Activated CD8-positive, alpha-beta memory T cell treated with anti-CD3 and anti-CD28 coated beads, Interleukin-2, amount 50 U/mL, for 24 hours (primary cell): ENCODE measurements around the gene DENND6B.
"Not testable (repeated sequence)": the region's sequence is repeated elsewhere in the genome, so short reads cannot be mapped to it uniquely, and the experiment has no call there.

ENCODE experiments used
- DNase-seq: peaks from one replicate; pipeline ENCODE4 v3.0.0-alpha.2; 2020; ENCODE audit errors: extremely low read depth

Gene DENND6B

DNA sequence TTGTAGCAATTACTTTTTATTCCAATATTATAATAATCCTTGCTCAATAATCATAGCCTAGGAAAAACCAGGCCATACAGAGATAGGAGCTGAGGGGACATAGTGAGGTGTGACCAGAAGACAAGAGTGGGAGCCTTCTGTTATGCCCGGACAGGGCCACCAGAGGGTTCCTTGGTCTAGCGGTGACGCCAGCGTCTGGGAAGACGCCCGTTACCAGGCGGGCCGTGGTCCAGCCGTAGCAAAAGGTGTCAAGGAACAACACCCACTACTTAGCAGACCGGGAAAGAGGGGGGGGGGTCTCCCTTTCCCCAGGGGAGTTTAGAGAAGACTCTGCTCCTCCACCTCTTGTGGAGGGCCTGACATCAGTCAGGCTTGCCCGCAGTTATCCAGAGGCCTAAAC lies 53.5 kb downstream of the DENND6B start:
- DNase-seq: not testable (repeated sequence)

DNA sequence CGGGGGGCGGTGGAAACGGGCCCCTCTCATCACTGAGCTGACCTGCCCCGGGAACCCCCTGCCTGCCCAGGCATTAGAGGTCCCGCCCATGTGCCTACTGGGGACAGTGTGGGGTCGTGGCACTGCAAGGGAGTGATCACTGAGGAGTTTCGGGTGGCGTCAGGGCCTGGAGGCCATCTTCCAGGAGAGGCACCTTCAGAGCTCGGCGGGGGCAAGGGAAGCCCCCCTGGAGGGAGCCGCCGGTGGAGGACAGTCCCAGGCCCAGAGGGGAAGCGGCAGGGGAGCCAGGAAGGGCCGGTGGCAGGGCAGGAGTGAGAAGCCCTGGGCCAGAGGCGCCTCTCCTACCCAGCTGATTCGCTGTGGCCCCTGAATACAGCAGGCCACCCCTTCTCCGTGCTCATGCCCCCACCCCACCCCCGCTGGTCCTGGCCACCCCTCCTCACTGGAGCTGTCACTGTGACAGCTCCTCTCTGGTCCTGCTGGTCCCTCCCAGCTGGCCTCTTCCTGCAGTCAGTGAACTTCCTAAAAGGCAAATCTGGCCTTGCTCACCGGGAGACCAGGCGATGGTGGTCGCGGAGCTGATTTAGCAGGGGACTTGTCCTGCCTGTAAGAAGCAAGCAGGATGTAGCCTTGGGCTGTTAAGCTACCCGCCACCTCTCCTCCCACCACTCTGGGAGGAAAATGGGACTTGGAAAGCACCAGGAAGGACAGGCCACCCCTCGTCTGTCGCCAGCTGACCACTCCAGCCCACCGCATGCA lies 54.6 kb downstream of the DENND6B start:
- no peak for DNase-seq

DNA sequence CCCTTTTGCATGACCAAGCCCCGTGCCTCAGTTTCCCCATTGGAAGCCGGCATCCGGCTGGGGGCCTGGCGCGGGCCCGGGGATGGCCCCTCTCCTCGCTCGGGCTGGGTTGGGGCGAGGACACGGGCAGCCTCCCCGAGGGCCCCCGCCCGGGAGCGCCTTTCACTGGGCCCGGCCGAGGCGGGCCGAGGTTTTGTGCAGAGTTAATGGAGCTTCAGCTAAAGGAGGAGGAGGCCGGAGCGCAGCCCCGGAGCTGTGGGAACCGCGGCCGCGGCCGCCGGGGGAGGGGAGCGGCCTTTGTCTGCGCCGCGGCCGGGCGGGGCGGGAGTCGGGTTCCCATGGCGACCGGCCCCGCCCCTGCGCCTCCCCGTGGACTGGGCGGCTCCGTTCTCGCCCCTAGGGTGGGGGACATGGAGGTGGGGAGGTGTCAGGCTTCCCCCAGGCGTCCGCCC lies 55.3 kb downstream of the DENND6B start:
- DNase-seq: no peak

DNA sequence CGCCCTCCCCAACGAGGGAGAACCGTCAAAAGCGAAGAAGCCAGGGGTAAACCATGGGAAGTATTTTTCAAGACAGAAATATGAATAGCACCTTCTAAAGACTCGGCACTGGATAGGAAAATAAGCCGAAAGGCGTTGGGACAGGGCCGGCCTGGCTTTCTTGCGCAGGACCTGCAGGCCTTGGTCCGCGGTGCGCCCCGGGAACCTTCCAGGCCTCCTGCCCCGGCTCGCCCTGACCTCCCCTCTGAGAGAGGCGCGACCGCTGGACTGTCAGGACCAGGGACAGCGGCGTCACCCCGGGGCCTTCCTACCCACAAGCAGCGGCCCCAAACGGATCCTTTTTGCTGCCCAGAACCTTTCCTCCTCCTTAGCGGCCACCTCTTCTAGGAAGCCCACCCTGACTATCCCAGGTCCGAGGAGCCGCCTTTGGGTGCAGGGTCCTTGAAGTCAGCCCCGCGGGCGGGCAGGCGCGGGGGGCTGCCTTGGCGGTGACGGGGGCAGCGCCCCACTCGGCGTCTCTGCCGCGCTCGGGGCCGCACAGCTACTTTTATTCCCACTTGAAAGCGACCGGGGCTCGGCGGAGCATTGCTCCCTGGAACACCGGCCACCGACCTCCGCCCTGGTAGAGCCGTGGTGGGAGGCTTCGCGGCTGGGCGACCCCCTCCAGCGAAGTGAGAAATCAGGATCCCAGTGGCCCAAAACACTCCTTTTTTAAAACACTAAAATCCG lies 56.0 kb downstream of the DENND6B start:
- DNase-seq: no peak

DNA sequence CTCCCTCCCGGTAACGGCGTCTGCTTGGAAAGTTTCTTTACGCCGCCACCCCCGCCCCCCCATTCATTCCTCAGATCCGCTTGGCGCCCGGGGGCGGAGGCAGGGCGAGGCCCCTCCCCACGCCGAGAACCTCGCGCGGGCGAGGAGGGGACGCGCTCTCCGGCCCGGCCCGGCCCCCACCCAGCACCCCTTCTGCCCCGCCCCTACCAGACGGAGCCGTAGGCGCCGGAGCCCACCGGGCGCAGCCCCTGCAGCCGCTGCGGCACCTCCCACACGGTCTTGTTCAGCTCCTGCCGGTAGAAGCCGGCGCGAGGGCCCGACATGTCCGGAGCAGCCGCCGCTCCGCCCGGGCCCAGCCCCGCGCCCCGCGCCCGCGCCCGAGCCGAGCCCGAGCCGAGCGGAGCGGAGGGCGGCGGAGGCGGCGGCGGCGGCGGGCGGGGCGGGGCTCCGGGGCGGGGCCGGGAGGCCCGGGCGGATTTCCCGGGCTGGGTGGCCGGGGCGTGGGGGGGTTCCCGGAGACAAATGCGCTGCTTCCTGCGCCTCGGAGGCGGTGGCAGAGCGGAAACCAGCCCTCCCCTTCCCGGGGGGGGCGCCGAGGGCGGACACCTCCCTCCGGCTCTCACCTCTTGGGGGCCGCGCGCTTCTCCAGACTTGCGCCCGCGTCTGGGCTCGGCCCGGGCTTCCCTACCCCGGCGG lies 56.7 kb downstream of the DENND6B start, which contains the start of gene MAPK11:
TSS of gene MAPK11 (minus strand) at position 411 of the 696 bp plus-strand sequence. CDS start at position 323, 88 bp downstream.
- no peak for DNase-seq

DNA sequence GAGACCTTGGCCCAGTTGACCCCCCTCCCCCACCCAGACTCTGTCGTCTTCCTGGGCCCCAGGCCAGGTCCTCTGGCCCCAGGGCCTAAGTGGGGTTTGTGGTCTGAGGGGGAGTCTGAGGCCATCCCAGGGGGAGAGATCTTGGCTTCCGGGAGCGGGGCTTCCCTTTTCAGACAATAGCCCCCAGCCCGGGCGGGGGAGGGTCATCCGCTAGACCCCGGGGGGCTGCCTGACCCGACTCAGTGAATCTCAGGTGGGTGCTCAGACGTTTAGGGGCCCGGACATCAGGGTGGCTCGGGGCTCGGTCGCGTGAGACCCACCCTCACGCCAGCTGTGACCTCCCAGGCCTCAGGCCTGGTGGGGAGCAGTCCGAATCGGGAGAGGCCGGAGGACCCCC lies 57.2 kb downstream of the DENND6B start:
- DNase-seq: no peak

DNA sequence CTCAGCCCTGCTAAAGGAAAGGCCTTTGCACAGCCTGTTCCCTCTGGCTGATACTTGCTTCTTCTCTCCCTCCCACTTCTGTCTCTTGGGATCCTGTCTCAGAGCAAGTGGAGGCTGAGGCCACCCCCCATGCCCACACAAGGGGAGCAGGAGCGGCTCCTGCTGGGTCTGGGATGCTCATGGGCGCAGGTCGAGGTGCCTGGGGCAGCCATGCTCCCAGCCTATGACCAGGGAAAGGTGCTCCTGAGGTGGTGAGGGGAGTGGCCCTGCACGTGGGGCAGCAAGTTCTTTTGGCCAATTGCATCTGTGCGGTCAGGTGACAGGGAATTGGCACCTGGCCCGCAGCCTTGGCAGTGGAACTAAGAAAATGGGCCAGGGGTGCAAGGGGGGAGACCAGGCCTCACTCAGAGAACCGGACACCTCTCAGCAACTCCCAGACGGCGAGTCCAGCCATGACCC lies 58.1 kb downstream of the DENND6B start:
- no peak for DNase-seq

DNA sequence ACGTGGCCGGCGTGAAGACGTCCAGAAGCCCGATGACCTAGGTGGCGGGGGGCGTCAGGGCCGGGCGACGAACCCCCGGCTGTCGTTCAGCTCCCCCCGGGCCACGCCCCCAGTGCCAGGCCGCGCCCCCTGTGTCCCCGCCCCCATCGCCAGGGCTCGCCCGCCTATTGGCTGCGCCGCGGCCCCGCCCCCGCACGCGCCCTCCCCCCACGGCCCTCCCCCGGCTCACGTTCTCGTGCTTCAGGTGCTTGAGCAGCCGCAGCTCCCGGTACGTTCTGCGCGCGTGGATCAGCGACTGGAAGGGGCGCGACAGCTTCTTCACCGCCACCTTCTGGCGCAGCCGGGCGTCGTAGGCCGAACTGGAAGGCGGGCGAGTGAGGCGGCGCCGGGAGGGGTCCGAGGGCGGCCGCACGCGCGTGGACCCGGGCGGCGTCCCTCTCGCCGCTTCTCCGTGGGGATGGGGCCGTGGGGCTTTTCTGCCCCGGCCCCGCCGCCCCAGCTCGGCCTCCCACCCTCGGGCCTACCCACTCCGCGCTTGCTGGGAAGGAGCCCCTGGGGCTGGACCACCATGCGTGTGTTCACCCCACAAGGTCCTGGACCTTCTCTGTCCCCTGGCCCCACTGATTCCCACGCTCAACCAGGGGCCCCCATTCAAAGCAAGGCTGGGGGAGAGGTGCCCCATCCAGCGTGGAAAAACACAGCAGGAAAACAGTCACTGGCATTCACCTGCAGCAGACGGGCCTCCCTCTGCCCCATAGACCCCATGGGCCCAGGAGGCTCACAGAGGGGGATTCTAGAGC lies 59.0 kb downstream of the DENND6B start:
- no peak for DNase-seq

DNA sequence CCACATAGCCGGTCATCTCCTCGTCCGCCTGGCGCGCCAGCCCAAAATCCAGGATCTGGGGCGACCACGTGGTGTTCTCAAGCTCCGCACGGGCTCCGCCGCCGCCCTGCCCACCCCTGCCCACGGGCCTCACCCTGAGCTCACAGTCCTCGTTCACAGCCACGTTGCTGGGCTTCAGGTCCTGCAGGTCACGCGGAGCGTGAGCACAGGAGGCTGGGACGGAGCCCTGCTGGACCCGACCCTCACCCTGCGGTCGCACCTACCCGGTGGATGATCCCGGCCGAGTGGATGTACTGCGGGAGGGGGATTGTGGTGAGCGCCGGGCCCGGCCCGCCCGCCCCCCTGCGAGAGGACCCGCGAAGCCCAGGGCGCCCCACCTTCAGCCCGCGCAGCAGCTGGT lies 59.8 kb downstream of the DENND6B start:
- DNase-seq: no peak

DNA sequence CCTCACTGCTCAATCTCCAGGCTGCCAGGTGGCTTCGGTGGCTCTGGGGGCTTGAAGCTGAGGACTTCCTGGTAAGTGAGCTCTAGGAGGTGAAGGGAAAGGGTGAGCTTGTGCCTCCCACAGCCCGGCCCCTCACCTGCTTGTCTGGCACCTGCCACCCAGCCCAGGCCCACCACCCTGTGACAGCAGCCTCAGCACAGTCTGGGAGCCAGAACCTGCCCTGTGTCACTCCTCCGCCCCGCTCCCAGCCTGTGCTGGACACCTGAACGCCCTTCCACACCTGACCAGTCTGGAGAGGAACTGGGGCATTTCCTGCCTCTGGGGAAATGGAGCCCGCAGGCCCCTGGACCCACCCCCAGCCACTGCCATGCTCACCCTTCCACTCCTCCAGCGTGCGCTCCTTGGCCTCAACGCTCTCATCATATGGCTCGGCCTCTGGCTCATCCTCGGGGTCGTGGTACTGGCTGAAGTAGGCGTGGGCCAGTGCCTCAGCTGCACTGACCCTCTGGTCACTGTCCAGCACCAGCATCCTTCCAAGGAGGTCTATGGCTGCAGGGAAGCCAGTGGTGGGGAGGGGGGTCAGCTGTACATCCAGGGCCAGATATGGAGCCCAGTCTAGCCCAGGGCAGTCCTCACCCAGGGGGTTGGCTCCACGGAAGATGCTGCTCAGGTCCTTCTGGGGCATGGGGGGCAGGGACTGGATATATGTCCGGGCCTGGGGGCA lies 61.7 kb downstream of the DENND6B start:
- no peak for DNase-seq

DNA sequence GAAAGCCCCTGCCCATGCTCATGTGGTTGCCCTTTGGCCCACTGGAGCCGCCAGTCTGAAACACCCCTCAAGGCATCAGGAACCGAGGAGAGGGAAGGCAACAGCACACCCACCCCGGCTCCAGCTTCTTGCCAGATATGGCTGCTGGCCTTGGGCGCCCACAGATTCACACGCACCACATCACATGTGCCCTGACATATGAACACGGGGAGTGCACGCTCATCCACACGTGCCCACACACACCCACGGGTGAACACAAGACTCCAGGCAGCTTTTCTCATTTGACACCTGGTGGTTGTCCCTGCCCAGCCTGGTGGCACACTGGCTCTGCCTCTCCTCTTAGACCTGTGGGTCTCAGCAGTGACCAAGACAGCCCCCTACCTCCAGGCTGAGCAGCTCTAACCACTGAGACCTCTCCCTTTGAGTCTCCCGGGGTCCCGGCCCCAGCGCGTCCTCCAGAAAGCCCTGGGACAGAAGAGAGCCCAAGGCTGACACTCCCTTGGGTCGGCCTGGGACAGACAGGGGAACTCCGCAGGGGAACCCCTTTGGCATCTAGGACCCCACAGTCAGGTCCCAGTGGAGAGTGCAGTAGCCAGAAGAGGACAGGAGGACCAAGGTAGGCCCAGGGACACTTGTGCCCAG lies 62.6 kb downstream of the DENND6B start:
- DNase-seq: no peak

DNA sequence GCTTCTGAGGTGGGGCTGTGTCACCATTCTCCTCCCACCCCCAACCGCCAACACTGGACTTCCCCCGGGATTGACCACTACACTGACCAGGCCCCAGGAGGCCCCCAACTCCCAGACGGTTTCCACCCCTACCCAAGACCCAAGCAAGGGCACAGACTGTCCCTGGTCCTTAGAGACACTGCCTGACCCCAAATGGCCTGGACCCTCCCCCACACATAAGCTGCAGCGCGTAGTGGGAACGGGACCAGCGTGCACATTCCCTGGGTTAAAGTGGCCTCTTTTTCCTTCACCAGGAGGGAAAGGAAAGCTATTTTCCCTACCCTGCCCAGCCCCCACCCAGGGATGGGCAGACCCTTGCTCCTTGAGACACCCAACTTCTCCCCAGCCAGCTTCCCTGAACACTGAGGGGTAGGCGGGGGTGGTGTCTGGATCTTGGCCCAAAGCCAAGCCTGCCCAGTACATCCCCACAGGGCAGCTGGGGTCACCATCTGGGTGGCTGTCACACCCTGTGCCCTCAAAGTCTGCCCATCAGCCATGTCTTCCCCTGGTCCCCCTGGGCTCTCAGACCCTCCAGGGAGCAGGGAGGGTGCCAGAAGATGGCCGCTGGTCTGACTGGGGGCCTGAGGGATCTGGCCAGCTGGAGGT lies 63.7 kb downstream of the DENND6B start:
- DNase-seq: no peak

DNA sequence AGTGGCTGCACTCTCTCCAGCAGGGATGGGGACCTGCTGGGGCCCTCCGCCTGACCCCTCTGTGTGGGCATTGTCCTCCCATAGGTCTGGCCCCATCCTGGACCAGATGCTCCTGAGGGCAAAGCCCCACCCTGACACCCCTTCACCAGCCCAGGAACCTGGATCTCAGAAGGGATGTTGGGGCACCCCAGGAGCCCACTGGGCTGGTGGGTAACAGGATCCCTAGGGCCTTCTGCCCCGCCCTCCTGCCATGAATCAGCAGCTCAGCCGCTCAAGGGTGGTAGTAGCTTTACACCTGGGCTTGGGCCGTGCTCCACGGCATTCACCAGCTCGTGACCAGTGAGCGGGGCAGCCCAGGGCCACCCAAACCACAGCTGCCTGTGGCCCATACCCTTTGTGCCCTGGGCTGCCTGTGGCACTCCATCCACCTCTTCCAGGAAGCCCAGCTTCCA lies 64.3 kb downstream of the DENND6B start:
- no peak for DNase-seq

DNA sequence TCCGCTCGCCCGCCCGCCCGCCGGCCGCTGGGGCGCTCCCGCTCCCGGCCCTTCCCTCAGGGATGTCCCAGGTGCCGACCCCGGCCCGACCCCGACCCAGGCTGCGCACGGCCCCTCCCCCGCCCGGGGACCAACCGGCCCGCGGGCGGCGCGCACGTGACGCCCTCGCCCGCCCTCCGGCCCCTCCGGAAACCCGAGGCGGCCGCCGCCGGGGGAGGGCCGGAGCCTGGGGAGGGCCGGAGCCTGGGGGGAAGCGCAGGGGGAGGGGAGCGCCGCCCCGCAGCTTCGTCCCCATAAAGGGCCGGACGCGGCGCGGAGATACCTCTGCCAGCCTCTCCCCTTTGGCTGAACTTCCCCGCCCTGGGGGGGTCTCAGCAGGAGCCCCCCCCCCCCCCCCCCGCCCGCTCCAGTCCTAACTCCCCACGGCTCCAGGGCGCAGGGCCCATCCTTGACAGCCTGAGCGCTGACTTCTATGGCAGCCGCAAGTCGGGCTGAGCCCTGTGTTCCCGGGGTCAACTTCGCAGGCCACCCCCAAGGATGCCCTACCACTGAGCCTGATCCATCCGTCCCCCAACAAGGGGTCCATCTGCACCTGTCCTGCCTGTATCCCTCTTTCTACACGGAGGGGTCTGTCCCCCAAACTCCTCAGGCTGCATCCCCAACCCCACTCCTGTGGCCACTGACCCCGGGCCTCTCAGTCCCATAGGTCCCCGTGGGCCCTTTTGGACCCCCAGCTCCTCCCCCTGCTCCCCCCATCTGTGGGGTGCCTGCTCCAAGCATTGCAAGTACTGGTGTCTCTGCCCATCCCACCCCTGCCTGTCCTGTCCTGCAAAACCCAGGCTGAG lies 65.0 kb downstream of the DENND6B start, which contains the start of gene MAPK12:
TSS of gene MAPK12 (minus strand) at position 69 of the 845 bp plus-strand sequence. CDS start 174 bp downstream, outside the sequence.
- no peak for DNase-seq

DNA sequence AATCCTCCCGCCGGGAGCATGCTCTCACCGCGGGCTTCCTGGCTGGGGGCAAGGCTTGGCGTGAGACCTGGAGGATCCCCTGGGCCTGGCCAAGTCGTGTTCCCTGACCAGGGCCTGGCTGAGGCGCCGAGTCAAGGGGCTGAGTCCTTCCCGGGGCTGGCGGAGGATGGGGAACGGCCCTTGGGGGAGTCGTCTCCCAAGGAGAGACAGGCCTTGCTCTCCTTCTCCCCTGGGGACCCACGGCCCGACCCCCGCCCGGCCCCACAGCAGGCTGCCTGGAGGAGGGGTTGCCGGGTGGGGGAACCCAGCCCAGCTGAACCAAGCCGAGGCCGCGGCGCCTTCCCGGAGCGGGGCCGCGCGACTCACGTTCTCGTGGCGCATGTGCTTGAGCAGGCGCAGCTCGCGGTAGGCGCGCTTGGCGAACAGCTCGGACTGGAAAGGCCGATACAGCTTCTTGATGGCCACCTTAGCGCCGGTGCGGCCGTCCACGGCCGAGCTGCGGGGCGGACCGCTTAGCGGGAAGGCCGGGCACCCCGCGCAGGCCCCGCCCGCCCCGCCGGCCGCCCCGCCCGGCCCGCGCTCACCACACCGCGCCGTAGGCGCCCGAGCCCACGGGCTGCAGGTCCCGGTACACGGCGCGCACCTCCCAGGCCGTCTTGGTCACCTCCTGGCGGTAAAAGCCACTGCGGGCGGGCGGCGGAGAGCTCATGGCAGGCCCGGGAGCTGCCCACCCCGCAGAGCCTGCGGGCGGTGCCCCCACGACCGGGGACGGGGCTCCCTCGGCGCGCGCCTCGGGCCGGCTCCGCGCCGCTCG lies 65.8 kb downstream of the DENND6B start:
- DNase-seq: no peak

DNA sequence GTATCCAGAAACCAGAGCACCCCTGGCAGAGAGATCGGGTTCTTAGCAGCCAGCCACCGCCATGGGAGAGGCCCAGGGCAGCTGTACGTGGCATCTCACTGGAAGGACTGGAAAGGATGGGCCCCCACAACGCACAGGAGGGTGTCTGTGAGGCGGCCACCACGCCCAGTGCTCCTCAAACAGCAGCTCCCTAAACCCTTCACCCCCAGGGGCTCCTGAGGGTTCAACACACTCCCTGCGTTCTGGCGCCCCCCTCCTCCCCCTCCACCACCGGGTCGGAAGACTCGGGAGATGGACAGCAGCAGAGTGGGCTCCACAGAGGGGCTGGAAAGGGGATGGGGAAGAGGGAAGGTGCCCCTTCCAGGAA lies 66.4 kb downstream of the DENND6B start:
- DNase-seq: no peak

DNA sequence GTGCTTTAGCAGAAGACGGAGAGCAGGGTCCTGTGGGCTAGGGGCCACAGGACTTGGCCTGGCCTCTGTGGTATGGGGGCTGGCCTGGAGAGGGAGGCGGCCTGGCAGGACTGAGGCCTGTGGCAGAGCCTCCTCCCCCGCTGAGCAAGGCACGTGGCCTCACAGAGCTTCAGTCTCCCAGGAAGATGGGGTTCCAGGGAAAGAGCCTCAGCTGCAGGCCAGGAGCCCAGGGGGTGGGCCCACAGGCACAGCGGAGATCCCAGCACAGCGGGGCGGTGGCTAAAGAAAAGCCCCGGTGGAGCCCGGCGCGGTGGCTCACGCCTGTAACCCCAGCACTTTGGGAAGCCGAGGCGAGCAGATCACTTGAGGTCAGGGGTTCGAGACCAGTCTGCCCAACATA lies 67.5 kb downstream of the DENND6B start:
- DNase-seq: no peak
